IMR-90 (cell line): ENCODE results near the gene ADAMTS3.

Source experiments
- ELK1 ChIP-seq: fragments of 150-350 bp; IDR thresholded peaks from 2 replicates; pipeline ENCODE4 v1.6.1; 2016; ENCODE audit warnings: low read depth, mild to moderate bottlenecking, low read length, moderate library complexity, borderline replicate concordance
- FOS ChIP-seq: fragments of 150-350 bp; IDR thresholded peaks from 2 replicates; pipeline ENCODE4 v1.6.1; 2016; ENCODE audit warnings: low read depth, low read length
- POLR2A ChIP-seq: IDR thresholded peaks from 2 replicates; pipeline ENCODE4 v1.6.1; 2012; ENCODE audit warnings: mild to moderate bottlenecking, low read depth, low read length
- RAD21 ChIP-seq: IDR thresholded peaks from 2 replicates; pipeline ENCODE4 v1.6.1; 2012; ENCODE audit warnings: low read length, improper control_type of control experiment
- RCOR1 ChIP-seq: IDR thresholded peaks from 2 replicates; pipeline ENCODE4 v1.6.1; 2012; ENCODE audit warnings: mild to moderate bottlenecking, low read length, improper control_type of control experiment; ENCODE audit not compliant: insufficient replicate concordance
- RFX5 ChIP-seq: IDR thresholded peaks from 2 replicates; pipeline ENCODE4 v1.8.0; 2012; ENCODE audit warnings: low read depth, mild to moderate bottlenecking, low read length, moderate library complexity
- SMC3 ChIP-seq: fragments of 150-350 bp; IDR thresholded peaks from 2 replicates; pipeline ENCODE4 v1.6.1; 2016; ENCODE audit warnings: low read depth, mild to moderate bottlenecking, antibody characterized with exemption, low read length, moderate library complexity
- TF ChIP-seq, protein P1 (sequence below): conservative IDR thresholded peaks from 2 replicates; pipeline ENCODE4 v1.5.1; 2012; ENCODE audit warnings: mild to moderate bottlenecking, low read depth, low read length, improper control_type of control experiment

GRCh38 chr4:72473434-72473900, 95.6 kb downstream of the ADAMTS3 start:
- TF ChIP-seq, protein P1, sequence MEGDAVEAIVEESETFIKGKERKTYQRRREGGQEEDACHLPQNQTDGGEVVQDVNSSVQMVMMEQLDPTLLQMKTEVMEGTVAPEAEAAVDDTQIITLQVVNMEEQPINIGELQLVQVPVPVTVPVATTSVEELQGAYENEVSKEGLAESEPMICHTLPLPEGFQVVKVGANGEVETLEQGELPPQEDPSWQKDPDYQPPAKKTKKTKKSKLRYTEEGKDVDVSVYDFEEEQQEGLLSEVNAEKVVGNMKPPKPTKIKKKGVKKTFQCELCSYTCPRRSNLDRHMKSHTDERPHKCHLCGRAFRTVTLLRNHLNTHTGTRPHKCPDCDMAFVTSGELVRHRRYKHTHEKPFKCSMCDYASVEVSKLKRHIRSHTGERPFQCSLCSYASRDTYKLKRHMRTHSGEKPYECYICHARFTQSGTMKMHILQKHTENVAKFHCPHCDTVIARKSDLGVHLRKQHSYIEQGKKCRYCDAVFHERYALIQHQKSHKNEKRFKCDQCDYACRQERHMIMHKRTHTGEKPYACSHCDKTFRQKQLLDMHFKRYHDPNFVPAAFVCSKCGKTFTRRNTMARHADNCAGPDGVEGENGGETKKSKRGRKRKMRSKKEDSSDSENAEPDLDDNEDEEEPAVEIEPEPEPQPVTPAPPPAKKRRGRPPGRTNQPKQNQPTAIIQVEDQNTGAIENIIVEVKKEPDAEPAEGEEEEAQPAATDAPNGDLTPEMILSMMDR, result no peak
- TF ChIP-seq POLR2A, result no peak
- TF ChIP-seq RAD21, result no peak
- no peak for TF ChIP-seq RCOR1
- TF ChIP-seq SMC3, result no peak
- no peak for TF ChIP-seq RFX5
- no peak for TF ChIP-seq ELK1
- no peak for TF ChIP-seq FOS
